ENCODE data around the gene MPZL1.
"Not testable (repeated sequence)": the region's sequence is repeated elsewhere in the genome, so short reads cannot be mapped to it uniquely, and the experiment has no call there.

Gene MPZL1

GRCh38 chr1:167799747-167800146 is 78.0 kb downstream of the MPZL1 start:
- no peak overlapping the region for H3K4me3 ChIP-seq (ENCODE audit: low read depth, low read length)
- TF ChIP-seq CTCF (IDR thresholded peaks at IDR 0.05; ENCODE audit: low read depth, low read length): no peak

- no peak for TF ChIP-seq CTCF (IDR thresholded peaks at IDR 0.05; ENCODE audit: low read depth, low read length)
- H3K4me3 ChIP-seq (ENCODE audit: low read depth, low read length): no peak overlapping the region
Measured at GRCh38 chr1:167800251-167800650, 78.5 kb downstream of the MPZL1 start.

GRCh38 chr1:167802235-167802634 is 80.5 kb downstream of the MPZL1 start:
- no peak overlapping the region for H3K4me3 ChIP-seq (ENCODE audit: low read depth, low read length)
- TF ChIP-seq CTCF (IDR thresholded peaks at IDR 0.05; ENCODE audit: low read depth, low read length): no peak

- TF ChIP-seq CTCF (IDR thresholded peaks at IDR 0.05; ENCODE audit: low read depth, low read length): peak; percentile 92
- no peak overlapping the region for H3K4me3 ChIP-seq (ENCODE audit: low read depth, low read length)
Measured at GRCh38 chr1:167803358-167804207, 81.8 kb downstream of the MPZL1 start.

GRCh38 chr1:167805041-167805556 is 83.3 kb downstream of the MPZL1 start:
- TF ChIP-seq CTCF (IDR thresholded peaks at IDR 0.05; ENCODE audit: low read depth, low read length): no peak
- no peak overlapping the region for H3K4me3 ChIP-seq (ENCODE audit: low read depth, low read length)

- H3K4me3 ChIP-seq (ENCODE audit: low read depth, low read length): not testable (repeated sequence)
Measured at GRCh38 chr1:167806235-167806634, 84.5 kb downstream of the MPZL1 start.

- H3K4me3 ChIP-seq (ENCODE audit: low read depth, low read length): not testable (repeated sequence)
Measured at GRCh38 chr1:167806676-167807075, 84.9 kb downstream of the MPZL1 start.

- H3K4me3 ChIP-seq (ENCODE audit: low read depth, low read length): no peak overlapping the region
- no peak for TF ChIP-seq CTCF (IDR thresholded peaks at IDR 0.05; ENCODE audit: low read depth, low read length)
Measured at GRCh38 chr1:167808104-167808503, 86.3 kb downstream of the MPZL1 start.
